ENCODE measurements around the gene CRB3.

Gene CRB3

DNA sequence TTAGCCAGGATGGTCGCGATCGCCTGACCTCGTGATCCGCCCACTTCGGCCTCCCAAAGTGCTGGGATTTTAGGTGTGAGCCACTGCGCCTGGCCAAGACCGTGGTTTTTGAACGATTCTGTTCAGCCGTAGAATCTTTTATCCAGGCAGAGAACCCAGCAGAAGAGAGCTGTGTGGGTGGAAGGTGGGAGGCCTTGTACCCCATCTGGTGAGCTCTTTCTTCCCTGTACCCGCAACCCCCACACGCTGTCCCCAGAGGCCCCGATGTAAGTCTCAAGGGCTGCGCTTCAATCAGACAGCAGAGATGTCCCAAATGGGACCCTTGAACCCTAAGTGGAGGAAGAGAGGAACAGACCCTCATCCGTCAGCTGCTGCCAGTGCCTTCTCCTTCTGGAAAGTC is 8.1 kb upstream of the CRB3 start:
- Histone ChIP-seq H3K4me3 (ENCODE audit: low read length) (no peak overlapping the region), H3F3A (ENCODE audit: insufficient read depth, low read length) (peaks cover 5% of the 10 kb centered on the region), H4K20me1 (ENCODE audit: insufficient read depth, low read length) (no peaks in the 10 kb centered on the region), H3K27me3 (replicated peaks; ENCODE audit: insufficient read depth, low read length) (no peaks in the 10 kb centered on the region), H3K9ac (ENCODE audit: low read length) (no peak overlapping the region), H3K4me1 (ENCODE audit: low read length) (peaks cover 9% of the 10 kb centered on the region; the same call in 1 of the 2 replicates), H2AFZ (ENCODE audit: low read length) (no peak overlapping the region), H3K36me3 (replicated peaks; ENCODE audit: insufficient read depth, low read length) (0 out of 2 replicates have a peak, but pooled peaks cover 5% of the 10 kb centered on the region), H3K79me2 (ENCODE audit: low read length) (no peaks in the 10 kb centered on the region), H3K27ac (ENCODE audit: low read length) (no peak overlapping the region), H3K9me3 (replicated peaks; ENCODE audit: insufficient read depth, low read length) (no peaks in the 10 kb centered on the region), H3K9me2 (replicated peaks; ENCODE audit: insufficient read depth, low read length) (no peaks in the 10 kb centered on the region), H3K4me2 (ENCODE audit: low read depth, low read length) (no peak overlapping the region)
- TF ChIP-seq, protein P1, sequence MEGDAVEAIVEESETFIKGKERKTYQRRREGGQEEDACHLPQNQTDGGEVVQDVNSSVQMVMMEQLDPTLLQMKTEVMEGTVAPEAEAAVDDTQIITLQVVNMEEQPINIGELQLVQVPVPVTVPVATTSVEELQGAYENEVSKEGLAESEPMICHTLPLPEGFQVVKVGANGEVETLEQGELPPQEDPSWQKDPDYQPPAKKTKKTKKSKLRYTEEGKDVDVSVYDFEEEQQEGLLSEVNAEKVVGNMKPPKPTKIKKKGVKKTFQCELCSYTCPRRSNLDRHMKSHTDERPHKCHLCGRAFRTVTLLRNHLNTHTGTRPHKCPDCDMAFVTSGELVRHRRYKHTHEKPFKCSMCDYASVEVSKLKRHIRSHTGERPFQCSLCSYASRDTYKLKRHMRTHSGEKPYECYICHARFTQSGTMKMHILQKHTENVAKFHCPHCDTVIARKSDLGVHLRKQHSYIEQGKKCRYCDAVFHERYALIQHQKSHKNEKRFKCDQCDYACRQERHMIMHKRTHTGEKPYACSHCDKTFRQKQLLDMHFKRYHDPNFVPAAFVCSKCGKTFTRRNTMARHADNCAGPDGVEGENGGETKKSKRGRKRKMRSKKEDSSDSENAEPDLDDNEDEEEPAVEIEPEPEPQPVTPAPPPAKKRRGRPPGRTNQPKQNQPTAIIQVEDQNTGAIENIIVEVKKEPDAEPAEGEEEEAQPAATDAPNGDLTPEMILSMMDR (IDR thresholded peaks at IDR 0.05; ENCODE audit: low read length) = no peak
- TF ChIP-seq EZH2phosphoT487 (IDR thresholded peaks at IDR 0.05; ENCODE audit: low read length) (no peak), EZH2 (optimal IDR thresholded peaks at IDR 0.05; ENCODE audit: low read depth, low read length) (no peak)
- DNase-seq = no peak

DNA sequence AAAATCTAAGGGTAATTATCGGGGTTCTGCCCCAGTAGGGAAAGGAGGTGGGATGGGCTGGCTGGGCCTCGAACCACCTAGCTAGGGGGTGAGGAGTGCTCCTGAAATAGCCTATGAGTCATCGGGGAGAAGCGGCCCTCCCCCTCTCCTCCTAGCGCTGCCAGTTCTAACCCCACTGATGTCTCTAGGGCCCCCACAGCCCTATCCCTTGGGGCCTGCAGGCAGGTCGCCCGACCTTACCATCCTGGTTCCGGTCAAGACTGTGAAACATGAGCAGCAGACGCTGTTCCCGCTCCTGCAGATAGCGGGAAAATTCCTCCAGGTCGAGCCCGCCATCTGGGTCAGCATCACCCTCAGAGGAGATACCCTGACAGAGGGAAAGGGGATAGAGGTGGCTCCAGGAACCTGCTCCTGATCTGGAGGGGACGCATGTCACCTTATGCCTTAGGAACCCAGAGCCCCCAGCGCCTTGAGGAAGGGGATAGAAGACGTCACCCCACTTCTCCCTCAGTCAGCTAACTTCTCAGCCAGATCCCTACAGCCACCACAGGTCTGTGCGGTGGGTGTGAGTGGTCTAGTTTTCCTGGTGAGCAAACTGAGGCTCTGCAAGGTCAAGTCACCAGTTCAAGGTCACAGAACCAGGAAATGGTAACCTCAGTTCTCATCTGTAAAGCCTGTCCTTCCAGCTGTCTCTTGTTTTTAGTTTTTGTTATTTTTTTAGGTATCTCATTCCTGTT is 5.9 kb upstream of the CRB3 start:
- H3K9me2 ChIP-seq (replicated peaks; ENCODE audit: insufficient read depth, low read length) = no peaks in the 10 kb centered on the region
- TF ChIP-seq EZH2 (optimal IDR thresholded peaks at IDR 0.05; ENCODE audit: low read depth, low read length) = no peak
- TF ChIP-seq EZH2phosphoT487 (IDR thresholded peaks at IDR 0.05; ENCODE audit: low read length) = no peak
- TF ChIP-seq, protein P1 (IDR thresholded peaks at IDR 0.05; ENCODE audit: low read length) = no peak
- no peak overlapping the region for H2AFZ ChIP-seq (ENCODE audit: low read length)
- no peaks in the 10 kb centered on the region for H3K27me3 ChIP-seq (replicated peaks; ENCODE audit: insufficient read depth, low read length)
- H3K4me2 ChIP-seq (ENCODE audit: low read depth, low read length) = peak overlapping the region; percentile 84; the same call in 1 of the 2 replicates
- no peak overlapping the region for H3K4me3 ChIP-seq (ENCODE audit: low read length)
- 0 out of 2 replicates have a peak, but pooled peaks cover 5% of the 10 kb centered on the region for H3K36me3 ChIP-seq (replicated peaks; ENCODE audit: insufficient read depth, low read length)
- DNase-seq = no peak
- peaks cover 9% of the 10 kb centered on the region; the same call in 1 of the 2 replicates for H3K4me1 ChIP-seq (ENCODE audit: low read length)
- H3K27ac ChIP-seq (ENCODE audit: low read length) = no peak overlapping the region
- H3K9me3 ChIP-seq (replicated peaks; ENCODE audit: insufficient read depth, low read length) = no peaks in the 10 kb centered on the region
- H4K20me1 ChIP-seq (ENCODE audit: insufficient read depth, low read length) = no peaks in the 10 kb centered on the region
- no peak overlapping the region for H3K9ac ChIP-seq (ENCODE audit: low read length)
- H3F3A ChIP-seq (ENCODE audit: insufficient read depth, low read length) = peaks cover 10% of the 10 kb centered on the region
- H3K79me2 ChIP-seq (ENCODE audit: low read length) = no peaks in the 10 kb centered on the region

DNA sequence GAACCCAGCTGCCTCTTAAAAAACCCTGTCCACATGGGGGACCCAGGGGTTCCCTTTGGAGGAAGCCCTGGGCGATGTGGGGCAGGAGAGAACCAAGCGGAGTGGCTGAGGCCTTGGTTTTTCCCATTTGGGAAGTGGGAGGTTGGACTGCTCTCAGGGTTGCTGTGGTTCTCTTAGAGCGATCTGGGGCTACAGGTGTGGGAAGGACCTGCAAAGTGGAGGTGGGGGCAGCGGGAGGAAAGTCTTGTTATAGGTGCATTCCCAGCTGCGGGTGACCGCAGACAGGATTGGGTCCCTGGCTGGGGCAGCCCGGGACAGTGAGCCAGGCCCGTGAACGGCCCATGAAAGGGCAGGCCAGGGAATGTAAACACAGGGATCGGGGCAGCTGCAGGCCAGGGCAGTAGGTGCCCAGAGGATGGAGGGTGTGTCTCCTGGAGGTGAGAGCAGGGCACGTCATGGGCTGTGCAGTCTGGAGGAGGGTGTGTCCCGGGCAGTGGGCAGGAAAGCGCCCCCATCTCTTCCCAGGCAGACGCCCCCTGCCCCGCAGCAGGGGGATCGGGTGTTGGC is 5.3 kb upstream of the CRB3 start:
- peaks cover 9% of the 10 kb centered on the region; the same call in 1 of the 2 replicates for H3K4me1 ChIP-seq (ENCODE audit: low read length)
- H3K79me2 ChIP-seq (ENCODE audit: low read length) = no peaks in the 10 kb centered on the region
- peaks cover 10% of the 10 kb centered on the region for H3F3A ChIP-seq (ENCODE audit: insufficient read depth, low read length)
- H3K27me3 ChIP-seq (replicated peaks; ENCODE audit: insufficient read depth, low read length) = no peaks in the 10 kb centered on the region
- no peak overlapping the region for H3K27ac ChIP-seq (ENCODE audit: low read length)
- DNase-seq = no peak
- no peaks in the 10 kb centered on the region for H3K9me2 ChIP-seq (replicated peaks; ENCODE audit: insufficient read depth, low read length)
- H2AFZ ChIP-seq (ENCODE audit: low read length) = peak overlapping the region; percentile 80
- TF ChIP-seq, protein P1 (IDR thresholded peaks at IDR 0.05; ENCODE audit: low read length) = no peak
- TF ChIP-seq EZH2phosphoT487 (IDR thresholded peaks at IDR 0.05; ENCODE audit: low read length) (no peak), EZH2 (optimal IDR thresholded peaks at IDR 0.05; ENCODE audit: low read depth, low read length) (no peak)
- H3K9ac ChIP-seq (ENCODE audit: low read length) = peak overlapping the region; percentile 78; the same call in 1 of the 2 replicates
- H3K4me3 ChIP-seq (ENCODE audit: low read length) = peak overlapping the region; percentile 73
- H4K20me1 ChIP-seq (ENCODE audit: insufficient read depth, low read length) = no peaks in the 10 kb centered on the region
- H3K9me3 ChIP-seq (replicated peaks; ENCODE audit: insufficient read depth, low read length) = no peaks in the 10 kb centered on the region
- H3K36me3 ChIP-seq (replicated peaks; ENCODE audit: insufficient read depth, low read length) = 0 out of 2 replicates have a peak, but pooled peaks cover 5% of the 10 kb centered on the region
- H3K4me2 ChIP-seq (ENCODE audit: low read depth, low read length) = peak overlapping the region; percentile 84

Data from MM.1S (cell line).